Measurements from ENCODE around the gene UROD.

The UROD gene

DNA sequence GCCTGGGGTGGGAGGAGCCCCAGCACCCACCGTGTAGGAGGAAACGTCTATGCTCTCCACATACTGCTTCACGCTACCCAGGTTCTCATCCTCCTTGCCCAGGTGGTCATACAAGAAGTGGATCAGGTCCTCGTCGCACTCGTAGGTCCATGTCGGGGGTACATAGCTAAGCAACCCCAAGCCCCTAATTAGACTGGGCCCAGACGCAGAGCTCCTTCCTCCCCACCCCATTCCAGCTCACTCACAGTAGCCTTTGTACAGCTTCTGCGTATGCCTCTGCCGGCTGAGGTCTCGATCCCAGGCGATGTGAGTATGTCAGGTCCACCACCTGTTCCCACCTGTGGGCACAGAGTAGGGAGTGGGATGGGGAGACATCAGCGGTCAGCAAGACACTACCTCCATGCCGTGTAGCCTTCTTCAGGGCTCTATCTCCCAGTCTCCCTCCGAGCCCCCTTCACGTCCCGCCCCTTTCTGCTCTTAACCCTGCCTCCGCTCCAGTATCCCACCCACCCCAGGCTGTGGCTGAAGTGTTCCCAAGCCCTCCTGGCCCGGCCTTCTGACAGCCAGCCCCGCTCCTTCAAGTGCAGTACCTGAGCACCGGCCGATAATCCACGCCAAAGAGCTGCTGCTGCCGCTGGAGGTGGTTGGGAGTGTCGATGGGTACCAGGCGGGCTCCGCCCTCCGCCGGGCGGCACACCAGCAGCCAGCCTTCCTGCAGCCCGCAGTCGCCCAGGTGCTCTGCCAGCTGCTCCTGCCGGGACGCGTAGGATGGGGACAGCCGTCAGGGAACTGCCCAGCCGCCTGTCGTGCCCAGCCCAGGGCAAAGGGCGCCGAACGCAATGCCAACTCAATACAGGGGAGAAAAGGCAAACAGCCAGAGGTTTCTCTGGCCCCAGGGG lies 1.8 kb upstream of the UROD start:
- peak; percentile 19 for DNase-seq (ENCODE audit: low read depth)
- TF ChIP-seq CTCF (IDR thresholded peaks at IDR 0.05; ENCODE audit: low read depth, low read length), result no peak
- no peak for TF ChIP-seq MYC (IDR thresholded peaks at IDR 0.05; ENCODE audit: low read depth, low read length)
- TF ChIP-seq POLR2A (IDR thresholded peaks at IDR 0.05; ENCODE audit: extremely low read depth, insufficient read length), result no peak
- TF ChIP-seq, protein P1, sequence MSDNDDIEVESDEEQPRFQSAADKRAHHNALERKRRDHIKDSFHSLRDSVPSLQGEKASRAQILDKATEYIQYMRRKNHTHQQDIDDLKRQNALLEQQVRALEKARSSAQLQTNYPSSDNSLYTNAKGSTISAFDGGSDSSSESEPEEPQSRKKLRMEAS (IDR thresholded peaks at IDR 0.05; ENCODE audit: low read depth, low read length), result no peak
- peak overlapping the region; percentile 76 for H3K4me3 ChIP-seq (ENCODE audit: low read depth, low read length)

DNA sequence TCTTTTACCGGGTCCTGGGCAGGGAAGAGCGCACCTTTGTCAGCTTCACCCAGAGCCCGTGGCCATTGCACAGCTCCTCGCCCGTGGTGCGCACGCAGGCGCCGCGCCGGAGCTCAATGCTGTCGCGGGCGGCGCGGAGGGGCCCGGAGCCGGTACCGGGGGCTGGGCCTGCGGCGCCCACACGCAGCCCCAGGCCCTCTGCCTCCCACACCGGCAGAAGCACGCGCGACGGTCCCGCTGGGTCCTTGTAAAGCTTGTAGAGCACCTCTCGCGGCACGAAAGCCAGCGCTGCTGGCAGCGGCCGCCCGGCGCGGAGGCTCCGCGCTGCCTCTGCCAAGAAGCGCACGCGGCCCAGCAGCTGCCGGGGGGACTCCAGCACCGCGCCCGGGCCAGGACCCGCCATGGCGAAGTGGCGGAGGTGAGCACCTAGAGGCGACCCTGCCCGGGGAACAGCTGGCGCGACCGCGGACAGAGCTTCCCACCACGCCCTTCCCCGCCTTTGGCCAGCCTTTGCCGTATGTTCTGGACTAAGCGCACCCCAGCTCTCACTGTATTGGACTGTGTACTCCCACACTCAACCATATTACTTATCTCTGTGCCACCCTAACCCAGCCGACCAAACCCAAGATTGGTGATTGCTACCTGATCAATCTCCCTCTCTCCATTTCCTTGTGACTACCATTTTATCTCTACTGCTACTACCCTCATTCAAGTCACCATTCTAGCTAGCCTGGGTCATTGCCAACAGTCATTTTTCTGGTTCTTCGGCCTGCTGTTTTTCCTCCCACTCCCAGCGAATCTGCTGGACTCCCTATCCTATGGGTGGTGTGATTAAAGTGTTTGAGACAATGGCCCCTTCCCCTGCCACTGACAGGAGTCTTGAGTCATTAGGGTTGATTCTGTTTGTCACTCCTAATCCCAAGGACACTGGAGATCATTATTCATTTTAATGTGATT lies 921 bp upstream of the UROD start, which contains the start of gene HECTD3:
Gene HECTD3 (minus strand): TSS at position 470 of the 957 bp plus-strand sequence. CDS start 67 bp downstream, at position 403.
- H3K4me3 ChIP-seq (ENCODE audit: low read depth, low read length), result peak within 1 kb of the TSS; percentile 95
- peak; percentile 13 for TF ChIP-seq POLR2A (IDR thresholded peaks at IDR 0.05; ENCODE audit: extremely low read depth, insufficient read length)
- TF ChIP-seq, protein P1 (IDR thresholded peaks at IDR 0.05; ENCODE audit: low read depth, low read length), result peak; percentile 38
- peak; percentile 30; the same call in 1 of the 2 replicates for TF ChIP-seq MYC (IDR thresholded peaks at IDR 0.05; ENCODE audit: low read depth, low read length)
- TF ChIP-seq CTCF (IDR thresholded peaks at IDR 0.05; ENCODE audit: low read depth, low read length), result no peak

DNA sequence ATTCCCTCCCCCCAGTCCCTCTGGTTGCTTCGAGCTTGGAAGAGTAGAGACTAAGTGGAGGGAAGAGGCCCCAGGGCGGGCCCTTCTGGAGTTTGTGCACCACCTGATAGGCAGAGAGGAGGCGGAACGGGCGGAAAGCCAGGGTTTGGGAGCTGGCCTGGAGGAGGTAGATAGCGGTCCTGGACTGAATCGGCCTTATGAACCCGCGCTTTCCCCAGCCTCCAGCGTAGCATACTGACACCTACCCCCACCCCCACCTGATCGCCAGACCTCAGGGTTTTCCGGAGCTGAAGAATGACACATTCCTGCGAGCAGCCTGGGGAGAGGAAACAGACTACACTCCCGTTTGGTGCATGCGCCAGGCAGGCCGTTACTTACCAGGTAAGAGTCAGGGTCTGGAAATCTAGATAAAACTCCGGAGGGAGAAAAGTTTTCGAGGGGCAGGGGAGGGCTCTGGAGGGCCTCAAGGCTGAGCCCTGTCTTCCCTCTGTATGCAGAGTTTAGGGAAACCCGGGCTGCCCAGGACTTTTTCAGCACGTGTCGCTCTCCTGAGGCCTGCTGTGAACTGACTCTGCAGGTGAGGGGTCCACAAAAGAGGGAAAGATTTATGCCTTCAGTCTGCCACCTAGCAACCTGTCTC lies 705 bp downstream of the UROD start:
- peak; percentile 52 for DNase-seq (ENCODE audit: low read depth)
- TF ChIP-seq CTCF (IDR thresholded peaks at IDR 0.05; ENCODE audit: low read depth, low read length) (no peak), POLR2A (IDR thresholded peaks at IDR 0.05; ENCODE audit: extremely low read depth, insufficient read length) (no peak), MYC (IDR thresholded peaks at IDR 0.05; ENCODE audit: low read depth, low read length) (no peak)
- TF ChIP-seq, protein P1 (IDR thresholded peaks at IDR 0.05; ENCODE audit: low read depth, low read length), result no peak

More for the DNA sequence above, 921 bp upstream of the UROD start, which contains the start of gene HECTD3:
- DNase-seq (ENCODE audit: low read depth), result peak; percentile 84

DNA sequence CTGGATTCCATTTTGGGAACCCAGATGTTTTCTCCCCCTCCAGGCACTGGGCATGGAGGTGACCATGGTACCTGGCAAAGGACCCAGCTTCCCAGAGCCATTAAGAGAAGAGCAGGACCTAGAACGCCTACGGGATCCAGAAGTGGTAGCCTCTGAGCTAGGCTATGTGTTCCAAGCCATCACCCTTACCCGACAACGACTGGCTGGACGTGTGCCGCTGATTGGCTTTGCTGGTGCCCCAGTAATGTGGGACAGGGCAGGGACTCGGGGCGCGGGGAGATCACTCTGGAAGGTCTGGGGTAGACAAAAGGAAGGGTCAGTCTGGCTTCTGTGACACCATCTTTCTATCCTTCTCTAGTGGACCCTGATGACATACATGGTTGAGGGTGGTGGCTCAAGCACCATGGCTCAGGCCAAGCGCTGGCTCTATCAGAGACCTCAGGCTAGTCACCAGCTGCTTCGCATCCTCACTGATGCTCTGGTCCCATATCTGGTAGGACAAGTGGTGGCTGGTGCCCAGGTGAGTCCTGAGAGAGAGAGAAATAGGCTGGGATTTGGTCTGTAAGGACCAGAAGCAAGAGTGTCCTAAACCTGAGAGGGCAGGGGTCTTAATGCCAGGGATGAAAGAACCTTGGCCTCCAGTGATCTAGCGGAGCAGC lies 1.6 kb downstream of the UROD start:
- no peak for DNase-seq (ENCODE audit: low read depth)
- no peak for TF ChIP-seq POLR2A (IDR thresholded peaks at IDR 0.05; ENCODE audit: extremely low read depth, insufficient read length)
- TF ChIP-seq CTCF (IDR thresholded peaks at IDR 0.05; ENCODE audit: low read depth, low read length), result no peak
- TF ChIP-seq MYC (IDR thresholded peaks at IDR 0.05; ENCODE audit: low read depth, low read length), result no peak
- TF ChIP-seq, protein P1 (IDR thresholded peaks at IDR 0.05; ENCODE audit: low read depth, low read length), result no peak
- H3K4me3 ChIP-seq (ENCODE audit: low read depth, low read length), result no peak overlapping the region

More for the DNA sequence above, 705 bp downstream of the UROD start:
- peak overlapping the region; percentile 95 for H3K4me3 ChIP-seq (ENCODE audit: low read depth, low read length)
